ENCODE measurements around the gene GZMA. TPM values are rescaled to one million over a fixed set of nuclear protein-coding genes. Genes with fewer than 3 reads are reported as not detected.

GZMA gene
- total and polyA plus RNA-seq, 2 donors (not counting 3 experiments of a cell fraction or from before 2014, with no cell fraction given): not detected

GRCh38 chr5:55134053-55134722 lies 31.7 kb downstream of the GZMA start:
- Histone ChIP-seq H2AFZ (ENCODE audit: low read depth, low read length) (no peak overlapping the region), H3K9ac (replicated peaks; ENCODE audit: extremely low read depth, insufficient read depth, low read length) (no peak overlapping the region), H3K9me3 (replicated peaks; ENCODE audit: control insufficient read depth, insufficient read depth, low read length) (no peaks in the 10 kb centered on the region), H3K4me2 (ENCODE audit: insufficient read depth, low read length) (no peak overlapping the region), H3K79me2 (ENCODE audit: control insufficient read depth, insufficient read depth, low read length) (no peaks in the 10 kb centered on the region), H4K20me1 (replicated peaks; ENCODE audit: control insufficient read depth, extremely low read depth, insufficient read depth, low read length) (no peaks in the 10 kb centered on the region), H3K9me1 (replicated peaks; ENCODE audit: control insufficient read depth, extremely low read depth, insufficient read depth, low read length) (no peaks in the 10 kb centered on the region), H3K4me3 (replicated peaks in 1 of 3; ENCODE audit: insufficient read depth in 1 of 3, low read depth in 1 of 3, low read length in 3 of 3) (no peak overlapping the region), H3K27ac (ENCODE audit: insufficient read depth, low read depth, low read length) (no peak overlapping the region), H3K4me1 (ENCODE audit: control insufficient read depth, extremely low read depth, insufficient read depth, low read length) (no peaks in the 10 kb centered on the region), H3K36me3 (ENCODE audit: control insufficient read depth in 2 of 2, extremely low read depth in 1 of 2, insufficient read depth in 2 of 2, low read length in 2 of 2) (no peaks in the 10 kb centered on the region), H3K27me3 (ENCODE audit: control insufficient read depth in 2 of 2, insufficient read depth in 2 of 2, low read length in 2 of 2) (no peaks in the 10 kb centered on the region)
- POLR2A ChIA-PET: no interaction called here
- dilution Hi-C loops (cut with MboI; ENCODE audit: extremely low pct_ligation_motif_present, low sequenced_read_pairs): loop anchor here (25.0 kb wide), 1 partner anchor 147 kb away; the partner anchor contains the start of gene ESM1
- no TSS peak for BruUV-seq (replicated peaks)
- CTCF ChIA-PET: interaction anchor here (1.6 to 2.5 kb wide), 3 partner anchors 12 to 190 kb away, joined by 5 to 9 read pairs (median 6); no protein-coding TSS in a partner anchor
- TF ChIP-seq EZH2 (IDR thresholded peaks at IDR 0.05; ENCODE audit: borderline replicate concordance, low read depth, low read length, severe bottlenecking) (no peak), JUN (IDR thresholded peaks at IDR 0.05; ENCODE audit: borderline replicate concordance, insufficient read depth, insufficient read length, low read depth) (no peak)
- TF ChIP-seq, protein P1, sequence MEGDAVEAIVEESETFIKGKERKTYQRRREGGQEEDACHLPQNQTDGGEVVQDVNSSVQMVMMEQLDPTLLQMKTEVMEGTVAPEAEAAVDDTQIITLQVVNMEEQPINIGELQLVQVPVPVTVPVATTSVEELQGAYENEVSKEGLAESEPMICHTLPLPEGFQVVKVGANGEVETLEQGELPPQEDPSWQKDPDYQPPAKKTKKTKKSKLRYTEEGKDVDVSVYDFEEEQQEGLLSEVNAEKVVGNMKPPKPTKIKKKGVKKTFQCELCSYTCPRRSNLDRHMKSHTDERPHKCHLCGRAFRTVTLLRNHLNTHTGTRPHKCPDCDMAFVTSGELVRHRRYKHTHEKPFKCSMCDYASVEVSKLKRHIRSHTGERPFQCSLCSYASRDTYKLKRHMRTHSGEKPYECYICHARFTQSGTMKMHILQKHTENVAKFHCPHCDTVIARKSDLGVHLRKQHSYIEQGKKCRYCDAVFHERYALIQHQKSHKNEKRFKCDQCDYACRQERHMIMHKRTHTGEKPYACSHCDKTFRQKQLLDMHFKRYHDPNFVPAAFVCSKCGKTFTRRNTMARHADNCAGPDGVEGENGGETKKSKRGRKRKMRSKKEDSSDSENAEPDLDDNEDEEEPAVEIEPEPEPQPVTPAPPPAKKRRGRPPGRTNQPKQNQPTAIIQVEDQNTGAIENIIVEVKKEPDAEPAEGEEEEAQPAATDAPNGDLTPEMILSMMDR (IDR thresholded peaks at IDR 0.05; ENCODE audit: extremely low read depth in 1 of 2, insufficient read depth in 1 of 2, low read depth in 1 of 2, low read length in 2 of 2): no peak
- FAIRE-seq (no peak), DNase-seq (ENCODE audit: low read depth, low spot score) (no peak)
- intact Hi-C loops (cut with micrococcal nuclease): no loop called here

DNA sequence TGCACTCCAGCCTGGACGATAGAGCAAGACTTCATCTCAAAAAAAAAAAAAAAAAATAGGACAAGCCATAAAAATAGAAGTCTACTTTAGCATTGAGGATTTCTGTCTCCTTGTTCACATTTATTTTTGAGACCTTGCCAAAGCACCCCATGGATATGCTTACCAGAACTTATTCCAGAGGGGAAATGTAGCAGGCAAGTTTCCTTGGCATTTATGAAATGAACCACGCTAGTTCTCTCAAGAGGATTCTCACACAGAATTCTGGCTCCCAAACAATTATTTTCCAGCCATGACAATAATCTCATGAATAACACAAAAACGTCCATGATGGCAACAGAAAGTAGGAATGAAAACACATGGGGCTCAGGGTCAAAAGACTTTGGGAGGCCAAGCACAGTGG lies 34.1 kb downstream of the GZMA start:
- Histone ChIP-seq H4K20me1 (replicated peaks; ENCODE audit: control insufficient read depth, extremely low read depth, insufficient read depth, low read length) (no peaks in the 10 kb centered on the region), H3K4me3 (replicated peaks in 1 of 3; ENCODE audit: insufficient read depth in 1 of 3, low read depth in 1 of 3, low read length in 3 of 3) (no peak overlapping the region), H3K4me2 (ENCODE audit: insufficient read depth, low read length) (no peak overlapping the region), H3K27me3 (ENCODE audit: control insufficient read depth in 2 of 2, insufficient read depth in 2 of 2, low read length in 2 of 2) (no peaks in the 10 kb centered on the region), H3K79me2 (ENCODE audit: control insufficient read depth, insufficient read depth, low read length) (no peaks in the 10 kb centered on the region), H3K9me1 (replicated peaks; ENCODE audit: control insufficient read depth, extremely low read depth, insufficient read depth, low read length) (no peaks in the 10 kb centered on the region), H3K27ac (ENCODE audit: insufficient read depth, low read depth, low read length) (no peak overlapping the region), H3K9me3 (replicated peaks; ENCODE audit: control insufficient read depth, insufficient read depth, low read length) (no peaks in the 10 kb centered on the region), H3K36me3 (ENCODE audit: control insufficient read depth in 2 of 2, extremely low read depth in 1 of 2, insufficient read depth in 2 of 2, low read length in 2 of 2) (no peaks in the 10 kb centered on the region), H3K4me1 (ENCODE audit: control insufficient read depth, extremely low read depth, insufficient read depth, low read length) (no peaks in the 10 kb centered on the region), H3K9ac (replicated peaks; ENCODE audit: extremely low read depth, insufficient read depth, low read length) (no peak overlapping the region), H2AFZ (ENCODE audit: low read depth, low read length) (no peak overlapping the region)
- no peak for TF ChIP-seq FOS (IDR thresholded peaks at IDR 0.05; ENCODE audit: borderline replicate concordance, insufficient read depth, low read length)
- TF ChIP-seq MYC (IDR thresholded peaks at IDR 0.05; ENCODE audit: low read depth, low read length): no peak
- TF ChIP-seq GATA2 (IDR thresholded peaks at IDR 0.05; ENCODE audit: insufficient read depth, insufficient read length, low read depth, low read length): no peak
- TF ChIP-seq, protein P1 (IDR thresholded peaks at IDR 0.05; ENCODE audit: extremely low read depth in 1 of 2, insufficient read depth in 1 of 2, low read depth in 1 of 2, low read length in 2 of 2): no peak
- no peak for TF ChIP-seq MAX (IDR thresholded peaks at IDR 0.05; ENCODE audit: insufficient read depth, insufficient read length)
- no peak for TF ChIP-seq JUN (IDR thresholded peaks at IDR 0.05; ENCODE audit: borderline replicate concordance, insufficient read depth, insufficient read length, low read depth)
- TF ChIP-seq EZH2 (IDR thresholded peaks at IDR 0.05; ENCODE audit: borderline replicate concordance, low read depth, low read length, severe bottlenecking): no peak
- TF ChIP-seq POLR2AphosphoS5 (IDR thresholded peaks at IDR 0.05; ENCODE audit: insufficient read depth, low read depth, low read length): no peak
- no peak for TF ChIP-seq POLR2A (IDR thresholded peaks at IDR 0.05; ENCODE audit: low read depth, low read length)
- DNase-seq (ENCODE audit: low read depth, low spot score) (no peak), FAIRE-seq (no peak)
- ChIA-PET POLR2A (no interaction called here), CTCF (no interaction called here)
- intact Hi-C loops (cut with micrococcal nuclease): no loop called here
- no TSS peak for BruUV-seq (replicated peaks)
- dilution Hi-C loops (cut with MboI; ENCODE audit: extremely low pct_ligation_motif_present, low sequenced_read_pairs): loop anchor here (25.0 kb wide), 1 partner anchor 149 kb away; the partner anchor contains the start of gene ESM1
